HepG2 (cell line): Measurements from ENCODE around the gene CCDC197. TPM values are rescaled to one million over a fixed set of nuclear protein-coding genes. Genes with fewer than 3 reads are reported as not detected.

Experiments
- ATAC-seq: fragments of 200-7000 bp; cut with Tn5 transposase; 3 replicates; pipeline ENCODE4 v1.9.1; 2020; ENCODE audit warnings: mild to moderate bottlenecking, moderate library complexity
- BruUV-seq: library from RNA; stranded (reverse); fragments of 400-500 nt; replicated peaks from 2 replicates; lab custom pipeline; 2021; lab: Mats Ljungman, UMichigan
- CTCF ChIA-PET: fragments of 300-600 bp; formaldehyde crosslinking; extraction: SDS; loops from one replicate; lab custom pipeline; 2021; ENCODE audit warnings: low total read pairs, inconsistent platforms, low intra/inter-chr PET ratio; lab: Yijun Ruan, JAX
- POLR2A ChIA-PET: fragments of 350-600 bp; sonication (Branson Sonifier 250); formaldehyde crosslinking; loops from one replicate; lab custom pipeline; 2020; ENCODE audit warnings: antibody characterized with exemption, inconsistent platforms; lab: Yijun Ruan, JAX
- DNase-seq: peaks from one replicate; pipeline ENCODE4 v3.0.0-alpha.2; 2015; ENCODE audit warnings: low spot score
- FAIRE-seq: peaks from 3 replicates; lab custom pipeline; 2011; peaks lifted over from hg19 to GRCh38; lab: Jason Lieb, UNC
- H2AFZ ChIP-seq: one replicate; pipeline ENCODE4 v1.6.1; 2011; ENCODE audit warnings: low read length, inconsistent platforms
- H3K27ac ChIP-seq: fragments of 300-600 bp; 3 replicates; pipeline ENCODE4 v1.8.0; 2011; ENCODE audit warnings: mixed run types, mild to moderate bottlenecking, mixed read lengths, low read length, inconsistent platforms; ENCODE audit not compliant: insufficient read depth; ENCODE audit errors: extremely low read length
- H3K27me3 ChIP-seq, 2 experiments: fragments of 200-600 bp in 1 of 2; 2 replicates in 1 of 2; 3 replicates in 1 of 2; pipeline versions ENCODE4 v1.6.0 to v1.8.0; 2011; ENCODE audit warnings: low read length in 2 of 2, mild to moderate bottlenecking in 2 of 2, moderate library complexity in 2 of 2, inconsistent platforms in 1 of 2; ENCODE audit not compliant: insufficient read depth in 2 of 2, control insufficient read depth in 1 of 2
- H3K36me3 ChIP-seq, 2 experiments: fragments of 200-600 bp in 1 of 2; replicated peaks in 1 of 2; 2 replicates in 1 of 2; 3 replicates in 1 of 2; pipeline versions ENCODE4 v1.5.1 to v1.8.0; 2011; ENCODE audit warnings: low read length in 2 of 2, inconsistent platforms in 1 of 2; ENCODE audit not compliant: insufficient read depth in 2 of 2, control insufficient read depth in 1 of 2
- H3K4me1 ChIP-seq: 2 replicates; pipeline ENCODE4 v1.5.1; 2012; ENCODE audit warnings: low read length, inconsistent platforms; ENCODE audit not compliant: insufficient read depth
- H3K4me2 ChIP-seq: 2 replicates; pipeline ENCODE4 v1.6.0; 2011; ENCODE audit warnings: low read depth, low read length, inconsistent platforms
- H3K4me3 ChIP-seq, 3 experiments: fragments of 200-600 bp in 1 of 3; sonication (generic), shearing (Covaris generic) in 1 of 3; replicated peaks in 1 of 3; 2 replicates each; pipeline ENCODE4 v1.5.1; 2011 to 2016; ENCODE audit warnings: low read length in 3 of 3, inconsistent platforms in 2 of 3, low read depth in 2 of 3, mild to moderate bottlenecking in 2 of 3, control low read depth in 1 of 3, mixed read lengths in 1 of 3; ENCODE audit not compliant: insufficient read depth in 1 of 3
- H3K79me2 ChIP-seq: one replicate; pipeline ENCODE4 v1.6.1; 2011; ENCODE audit warnings: low read length, inconsistent platforms; ENCODE audit not compliant: insufficient read depth
- H3K9ac ChIP-seq: 2 replicates; pipeline ENCODE4 v1.6.0; 2011; ENCODE audit warnings: mild to moderate bottlenecking, low read depth, low read length, inconsistent platforms; ENCODE audit not compliant: insufficient read depth
- H3K9me3 ChIP-seq: 2 replicates; pipeline ENCODE4 v1.5.1; 2012; ENCODE audit warnings: mild to moderate bottlenecking, low read length
- H4K20me1 ChIP-seq: 2 replicates; pipeline ENCODE4 v1.6.0; 2011; ENCODE audit warnings: inconsistent platforms, mild to moderate bottlenecking, low read length, moderate library complexity; ENCODE audit not compliant: insufficient read depth
- CCAR2 ChIP-seq: fragments of 200-400 bp; formaldehyde crosslinking; optimal IDR thresholded peaks from 2 replicates; pipeline ENCODE3; 2018; ENCODE audit warnings: low read depth, mild to moderate bottlenecking, low read length, moderate library complexity
- ZC3H4 ChIP-seq: sonication (generic); formaldehyde crosslinking; IDR thresholded peaks from 2 replicates; pipeline ENCODE4 v1.4.0; 2020; ENCODE audit warnings: missing genetic modification reagents, borderline replicate concordance
- ZNF432 ChIP-seq: sonication (generic); formaldehyde crosslinking; IDR thresholded peaks from 2 replicates; pipeline ENCODE4 v1.5.0; 2020; ENCODE audit warnings: missing genetic modification reagents, mild to moderate bottlenecking, borderline replicate concordance
- ZSCAN29 ChIP-seq: sonication (generic); formaldehyde crosslinking; conservative IDR thresholded peaks from 2 replicates; pipeline ENCODE4 v1.4.0; 2020; ENCODE audit warnings: mild to moderate bottlenecking, missing genetic modification reagents
- WGBS: methylation state at CpG from one replicate; pipeline ENCODE4 v1.1.6; 2017; ENCODE audit warnings: low lambda C conversion rate; 5-methylcytosine and 5-hydroxymethylcytosine counted together
- in situ Hi-C: cut with HindIII; loops from 2 replicates; pipeline ENCODE4 v1.10.0; 2017; ENCODE audit warnings: low pct_unique_long_range_greater_than_20kb; ENCODE audit not compliant: extremely low pct_ligation_motif_present
- intact Hi-C: fragments of 100-400 bp; cut with micrococcal nuclease; formaldehyde crosslinking; loops from one replicate; pipeline ENCODE4 v1.10.0; 2022; ENCODE audit not compliant: unreplicated experiment
- polyA plus RNA-seq, 8 experiments: library from polyadenylated mRNA; depleted of rRNA in 3 of 8; stranded (reverse) in 7 of 8; unstranded in 1 of 8; fragments of >200 nt; fragmentation: Illumina TruSeq in 4 of 8; extraction: Trizol in 4 of 8; gene quantifications; 2 replicates each; pipeline versions ENCODE4 v1.2.1 to v1.2.3, GENCODE V29; 2011 to 2016; ENCODE audit warnings: low read depth in 4 of 8, missing spikeins in 1 of 8, mixed read lengths in 1 of 8; ENCODE audit not compliant: insufficient read depth in 1 of 8
- total RNA-seq, 5 experiments: library from RNA; depleted of rRNA; stranded (reverse); fragments of >200 nt; fragmentation: Illumina TruSeq; extraction: Trizol; gene quantifications; 2 replicates each; pipeline ENCODE4 v1.2.3, GENCODE V29; 2016; ENCODE audit warnings: low read depth in 1 of 5
- TF ChIP-seq, protein P1 (sequence below): sonication (generic); formaldehyde crosslinking; IDR thresholded peaks from 2 replicates; pipeline ENCODE4 v1.5.1; 2020; ENCODE audit warnings: mild to moderate bottlenecking, missing genetic modification reagents
- TF ChIP-seq, protein P2 (sequence below): sonication (generic); formaldehyde crosslinking; IDR thresholded peaks from 2 replicates; pipeline ENCODE4 v1.5.0; 2020; ENCODE audit warnings: missing genetic modification reagents

Gene CCDC197
- total and polyA plus RNA-seq, 2 of the 13 experiments (the other 11 are each of a cell fraction or from before 2014, with no cell fraction given), result 0.11 to 0.13 TPM

DNA sequence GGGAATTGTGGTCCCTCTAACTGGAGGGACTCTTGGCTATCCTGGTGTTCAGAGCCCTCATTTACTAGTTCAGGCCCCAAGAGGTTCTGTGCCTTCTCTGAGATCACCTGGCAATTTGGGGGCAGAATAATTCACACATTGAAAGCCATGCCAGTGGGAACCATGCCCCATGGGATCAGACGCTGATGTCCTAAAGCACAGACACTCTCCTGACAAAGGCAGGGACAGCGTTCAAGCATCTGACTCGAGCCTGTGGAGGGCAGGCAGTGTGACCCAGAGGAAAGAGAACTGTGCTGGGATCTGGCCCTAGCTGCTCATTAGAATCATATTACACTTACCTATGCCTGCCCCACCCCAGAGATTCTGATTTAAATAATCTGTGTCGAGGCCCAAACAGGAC lies 18.4 kb upstream of the CCDC197 start:
- FAIRE-seq (no peak), DNase-seq (no peak), ATAC-seq (no peak)
- H3K36me3 ChIP-seq, result no peaks in the 10 kb centered on the region
- TF ChIP-seq ZC3H4 (no peak), ZSCAN29 (CRISPR knock-in tag) (no peak), CCAR2 (no peak)
- WGBS, result 33% methylated on average over 3 of the region's 4 CpGs
- no peaks in the 10 kb centered on the region for H4K20me1 ChIP-seq
- BruUV-seq, result no TSS peak
- ChIA-PET CTCF (no interaction called here), POLR2A (no interaction called here)
- peaks cover 51% of the 10 kb centered on the region for H3K4me1 ChIP-seq
- no peak overlapping the region for H3K9ac ChIP-seq
- no peak overlapping the region for H2AFZ ChIP-seq
- intact Hi-C loops (no loop called here), in situ Hi-C loops (no loop called here)
- H3K27me3 ChIP-seq, result peaks cover 8 to 48% of the 10 kb centered on the region in 2 experiments
- no peaks in the 10 kb centered on the region for H3K79me2 ChIP-seq
- no peak overlapping the region for H3K27ac ChIP-seq
- H3K9me3 ChIP-seq, result no peaks in the 10 kb centered on the region
- no peak overlapping the region for H3K4me2 ChIP-seq
- H3K4me3 ChIP-seq, result no peak overlapping the region

DNA sequence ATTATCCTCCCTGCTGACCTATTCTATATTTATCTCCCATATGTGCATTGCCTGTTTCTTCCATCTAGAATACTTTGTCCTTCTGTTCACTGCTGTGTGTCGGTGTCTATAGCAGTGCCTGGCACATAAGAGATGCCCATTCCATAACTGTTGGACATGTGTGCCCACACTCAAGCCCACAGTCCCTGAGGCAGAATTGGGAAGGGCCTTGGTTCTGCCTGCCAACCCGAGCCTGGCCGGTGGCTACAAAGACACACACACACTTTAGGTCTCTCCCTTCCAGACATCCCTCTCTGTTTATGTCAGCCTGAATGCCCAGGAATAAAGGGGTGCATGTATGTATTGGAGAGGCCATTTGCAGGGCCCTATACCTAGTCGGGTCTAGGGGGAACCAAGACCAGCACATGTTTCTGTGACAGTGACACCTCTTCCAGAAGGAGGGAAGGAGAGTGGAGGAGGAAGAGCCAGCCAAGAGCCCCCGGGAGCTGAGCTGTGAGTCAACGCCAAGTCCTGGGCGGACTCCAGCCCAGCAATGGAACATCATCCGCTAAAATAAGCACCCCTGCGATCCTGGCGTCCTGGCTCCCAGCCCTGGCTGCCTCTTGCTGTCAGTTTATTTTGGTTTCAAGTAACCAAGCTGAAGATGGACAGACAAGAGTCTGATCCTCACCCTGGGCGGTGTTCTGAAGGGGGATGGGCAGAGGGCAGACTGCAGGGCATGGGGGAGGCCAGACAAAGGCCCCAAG lies 16.5 kb upstream of the CCDC197 start:
- Histone ChIP-seq H3K9ac (no peak overlapping the region), H3K4me2 (no peak overlapping the region), H3K36me3 (no peaks in the 10 kb centered on the region), H3K4me1 (peaks cover 47% of the 10 kb centered on the region), H4K20me1 (no peaks in the 10 kb centered on the region), H2AFZ (no peak overlapping the region), H3K79me2 (no peaks in the 10 kb centered on the region), H3K4me3 (no peak overlapping the region), H3K27ac (no peak overlapping the region), H3K9me3 (no peaks in the 10 kb centered on the region), H3K27me3 (peaks cover 7 to 38% of the 10 kb centered on the region in 2 experiments)
- CTCF ChIA-PET, result no interaction called here
- TF ChIP-seq, protein P1, sequence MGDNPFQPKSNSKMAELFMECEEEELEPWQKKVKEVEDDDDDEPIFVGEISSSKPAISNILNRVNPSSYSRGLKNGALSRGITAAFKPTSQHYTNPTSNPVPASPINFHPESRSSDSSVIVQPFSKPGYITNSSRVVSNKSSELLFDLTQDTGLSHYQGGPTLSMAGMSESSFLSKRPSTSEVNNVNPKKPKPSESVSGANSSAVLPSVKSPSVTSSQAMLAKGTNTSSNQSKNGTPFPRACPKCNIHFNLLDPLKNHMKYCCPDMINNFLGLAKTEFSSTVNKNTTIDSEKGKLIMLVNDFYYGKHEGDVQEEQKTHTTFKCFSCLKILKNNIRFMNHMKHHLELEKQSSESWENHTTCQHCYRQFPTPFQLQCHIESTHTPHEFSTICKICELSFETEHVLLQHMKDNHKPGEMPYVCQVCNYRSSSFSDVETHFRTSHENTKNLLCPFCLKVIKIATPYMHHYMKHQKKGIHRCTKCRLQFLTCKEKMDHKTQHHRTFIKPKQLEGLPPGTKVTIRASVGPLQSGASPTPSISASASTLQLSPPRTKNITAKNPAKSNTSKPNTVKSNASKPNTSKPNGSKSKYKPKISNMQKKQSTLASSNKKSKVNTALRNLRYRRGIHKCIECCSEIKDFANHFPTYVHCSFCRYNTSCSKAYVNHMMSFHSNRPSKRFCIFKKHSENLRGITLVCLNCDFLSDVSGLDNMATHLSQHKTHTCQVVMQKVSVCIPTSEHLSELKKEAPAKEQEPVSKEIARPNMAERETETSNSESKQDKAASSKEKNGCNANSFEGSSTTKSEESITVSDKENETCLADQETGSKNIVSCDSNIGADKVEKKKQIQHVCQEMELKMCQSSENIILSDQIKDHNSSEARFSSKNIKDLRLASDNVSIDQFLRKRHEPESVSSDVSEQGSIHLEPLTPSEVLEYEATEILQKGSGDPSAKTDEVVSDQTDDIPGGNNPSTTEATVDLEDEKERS, result no peak
- TF ChIP-seq ZNF432 (CRISPR knock-in tag), result no peak
- TF ChIP-seq, protein P2, sequence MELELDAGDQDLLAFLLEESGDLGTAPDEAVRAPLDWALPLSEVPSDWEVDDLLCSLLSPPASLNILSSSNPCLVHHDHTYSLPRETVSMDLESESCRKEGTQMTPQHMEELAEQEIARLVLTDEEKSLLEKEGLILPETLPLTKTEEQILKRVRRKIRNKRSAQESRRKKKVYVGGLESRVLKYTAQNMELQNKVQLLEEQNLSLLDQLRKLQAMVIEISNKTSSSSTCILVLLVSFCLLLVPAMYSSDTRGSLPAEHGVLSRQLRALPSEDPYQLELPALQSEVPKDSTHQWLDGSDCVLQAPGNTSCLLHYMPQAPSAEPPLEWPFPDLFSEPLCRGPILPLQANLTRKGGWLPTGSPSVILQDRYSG, result no peak
- POLR2A ChIA-PET, result interaction anchor here (2.3 kb wide), 1 partner anchor 22 kb away, joined by 16 read pairs; no protein-coding TSS in a partner anchor
- ATAC-seq (no peak), FAIRE-seq (no peak), DNase-seq (no peak)
- no TSS peak for BruUV-seq
- WGBS, result 37% methylated on average over 11 of the region's 11 CpGs
- in situ Hi-C loops (no loop called here), intact Hi-C loops (no loop called here)
